ENCODE measurements around the gene AHDC1. TPM values are rescaled to one million over a fixed set of nuclear protein-coding genes. Genes with fewer than 3 reads are reported as not detected.

Gene AHDC1
- polyA plus RNA-seq, 2 of the 4 experiments (the other 2 are of a cell fraction) = 1.3 to 11.5 TPM

GRCh38 chr1:27545271-27545670 lies 58.7 kb downstream of the AHDC1 start (continued):
- no peak for TF ChIP-seq REST (IDR thresholded peaks at IDR 0.05)
- TF ChIP-seq TFCP2L1 (CRISPR knock-in tag; IDR thresholded peaks at IDR 0.05) = no peak

- TF ChIP-seq POLR2AphosphoS2 (conservative IDR thresholded peaks at IDR 0.05; ENCODE audit: low read length) = no peak
- no peak for TF ChIP-seq POLR2A (IDR thresholded peaks at IDR 0.05; ENCODE audit: low read length)
- no peak for TF ChIP-seq ELK1 (IDR thresholded peaks at IDR 0.05; ENCODE audit: low read depth, low read length)
- no peak for TF ChIP-seq ATOH8 (CRISPR knock-in tag; IDR thresholded peaks at IDR 0.05; ENCODE audit: low read depth)
- TF ChIP-seq CHD2 (IDR thresholded peaks at IDR 0.05; ENCODE audit: low read length, partially characterized antibody) = no peak
- TF ChIP-seq HES2 (IDR thresholded peaks at IDR 0.05) = no peak
- TF ChIP-seq NR3C1 (IDR thresholded peaks at IDR 0.05) = no peak
- no peak for TF ChIP-seq TFCP2L1 (CRISPR knock-in tag; IDR thresholded peaks at IDR 0.05)
- TF ChIP-seq KDM1A (IDR thresholded peaks at IDR 0.05; ENCODE audit: low read depth) = no peak
- TF ChIP-seq REST (IDR thresholded peaks at IDR 0.05) = no peak
- no peak for TF ChIP-seq FOSL2 (IDR thresholded peaks at IDR 0.05)
- TF ChIP-seq FOSL2 (CRISPR knock-in tag; IDR thresholded peaks at IDR 0.05) = no peak
- TF ChIP-seq CEBPB (IDR thresholded peaks at IDR 0.05) = no peak
- no peak for TF ChIP-seq RNF2 (IDR thresholded peaks at IDR 0.05; ENCODE audit: borderline replicate concordance, low read depth)
- TF ChIP-seq CBX8 (IDR thresholded peaks at IDR 0.05) = no peak
- TF ChIP-seq HOXB13 (CRISPR knock-in tag; IDR thresholded peaks at IDR 0.05; ENCODE audit: low read depth) = no peak
- no peak for TF ChIP-seq SMC3 (IDR thresholded peaks at IDR 0.05)
- Histone ChIP-seq H3K9me3 (no peaks in the 10 kb centered on the region), H3K4me3 (no peak overlapping the region), H3K4me2 (no peak overlapping the region), H3K4me1 (peaks cover 63% of the 10 kb centered on the region), H3K27ac (peak overlapping the region; percentile 96 to 99)
- ChIA-PET POLR2A (no interaction called here), CTCF (interaction anchor here (0.9 to 7.6 kb wide), 5 partner anchors 11 to 62 kb away, joined by 3 to 86 read pairs (median 5); no protein-coding TSS in a partner anchor)
- WGBS (ENCODE audit: missing lambda C conversion rate) = 70% methylated on average over 7 of the region's 7 CpGs
- no peak for DNase-seq (ENCODE audit: low read depth in 1 of 2, low spot score in 1 of 2)
- FAIRE-seq = no peak
- ATAC-seq = no peak
These were observed 59.1 kb downstream of the AHDC1 start for GRCh38 chr1:27544834-27545233.

Data from A549 (cell line).